Measurements from ENCODE around the gene PPP1R13B.

- TF ChIP-seq CTCF (IDR thresholded peaks at IDR 0.05) (no peak), EZH2 (IDR thresholded peaks at IDR 0.05) (no peak), EZH2phosphoT487 (IDR thresholded peaks at IDR 0.05) (no peak)
Observed at GRCh38 chr14:103704708-103705107, 142.7 kb downstream of the PPP1R13B start.
